Measurements from ENCODE around the gene EIF3F.

DNA sequence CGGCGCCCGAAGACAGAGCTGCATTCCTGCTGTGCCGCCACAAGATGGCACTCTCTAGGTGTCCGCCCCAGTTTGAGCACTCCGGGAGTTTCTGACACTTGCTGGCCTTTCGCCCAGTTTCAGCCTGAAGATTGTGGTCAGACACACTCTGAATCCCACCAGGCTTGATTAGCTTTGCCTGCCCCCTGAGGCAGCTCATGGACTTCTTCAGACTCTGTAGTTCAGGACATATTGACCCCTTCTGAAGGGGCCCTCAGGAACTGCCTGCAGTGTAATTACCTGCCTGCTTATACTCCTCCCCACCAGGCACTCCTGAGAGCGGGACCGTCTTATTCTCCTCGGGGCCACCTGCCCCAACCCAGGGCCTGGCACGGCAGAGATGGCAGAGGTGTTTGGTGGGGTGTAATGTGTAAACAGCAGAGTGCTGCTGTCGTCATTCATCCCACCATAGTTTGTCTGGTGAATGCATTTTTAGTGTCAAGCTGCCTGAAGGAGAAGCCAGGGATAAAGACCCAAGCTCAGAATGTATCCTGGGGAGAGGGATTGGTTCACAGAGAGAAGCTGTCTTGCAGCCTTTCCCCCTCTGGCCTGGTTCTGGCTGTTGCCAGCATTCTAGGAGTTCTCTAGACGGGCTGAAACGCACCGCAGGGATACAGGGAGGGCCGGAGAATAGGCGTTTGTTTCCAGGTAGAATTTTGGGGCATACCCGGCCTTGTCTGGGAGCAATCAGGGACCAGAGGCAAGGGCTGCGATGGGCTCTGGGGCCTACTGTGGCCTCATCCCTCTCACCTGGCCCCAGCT is 46.4 kb downstream of the EIF3F start:
- TF ChIP-seq, protein P1, sequence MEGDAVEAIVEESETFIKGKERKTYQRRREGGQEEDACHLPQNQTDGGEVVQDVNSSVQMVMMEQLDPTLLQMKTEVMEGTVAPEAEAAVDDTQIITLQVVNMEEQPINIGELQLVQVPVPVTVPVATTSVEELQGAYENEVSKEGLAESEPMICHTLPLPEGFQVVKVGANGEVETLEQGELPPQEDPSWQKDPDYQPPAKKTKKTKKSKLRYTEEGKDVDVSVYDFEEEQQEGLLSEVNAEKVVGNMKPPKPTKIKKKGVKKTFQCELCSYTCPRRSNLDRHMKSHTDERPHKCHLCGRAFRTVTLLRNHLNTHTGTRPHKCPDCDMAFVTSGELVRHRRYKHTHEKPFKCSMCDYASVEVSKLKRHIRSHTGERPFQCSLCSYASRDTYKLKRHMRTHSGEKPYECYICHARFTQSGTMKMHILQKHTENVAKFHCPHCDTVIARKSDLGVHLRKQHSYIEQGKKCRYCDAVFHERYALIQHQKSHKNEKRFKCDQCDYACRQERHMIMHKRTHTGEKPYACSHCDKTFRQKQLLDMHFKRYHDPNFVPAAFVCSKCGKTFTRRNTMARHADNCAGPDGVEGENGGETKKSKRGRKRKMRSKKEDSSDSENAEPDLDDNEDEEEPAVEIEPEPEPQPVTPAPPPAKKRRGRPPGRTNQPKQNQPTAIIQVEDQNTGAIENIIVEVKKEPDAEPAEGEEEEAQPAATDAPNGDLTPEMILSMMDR (IDR thresholded peaks at IDR 0.05; ENCODE audit: poor library complexity, severe bottlenecking), result peak; percentile 92
- TF ChIP-seq POLR2AphosphoS5 (IDR thresholded peaks at IDR 0.05), result no peak

All from neural cell (in vitro differentiated cells).